ENCODE results near the gene RELA.
A peak's percentile ranks its signal among the peaks of the same experiment; 100 is the strongest.

Gene RELA

GRCh38 chr11:65706303-65706763 is 43.6 kb upstream of the RELA start:
- peak; percentile 53 for TF ChIP-seq CTCF (IDR thresholded peaks at IDR 0.05; ENCODE audit: borderline replicate concordance, control extremely low read depth, extremely low read depth, insufficient read depth, missing control alignments)
- in situ Hi-C loops (cut with MboI; ENCODE audit: low sequenced_read_pairs, unreplicated experiment): loop anchor here (25.0 kb wide), 1 partner anchor 281 kb away; no protein-coding TSS in a partner anchor
- peak; percentile 46 for DNase-seq (ENCODE audit: low spot score)

GRCh38 chr11:65703846-65704245 is 41.1 kb upstream of the RELA start:
- no peak for DNase-seq (ENCODE audit: low spot score)
- no peak for TF ChIP-seq CTCF (IDR thresholded peaks at IDR 0.05; ENCODE audit: borderline replicate concordance, control extremely low read depth, extremely low read depth, insufficient read depth, missing control alignments)
- in situ Hi-C loops (cut with MboI; ENCODE audit: low sequenced_read_pairs, unreplicated experiment): loop anchor here (25.0 kb wide), 1 partner anchor 283 kb away; no protein-coding TSS in a partner anchor

GRCh38 chr11:65701686-65702085 is 39.0 kb upstream of the RELA start:
- no peak for DNase-seq (ENCODE audit: low spot score)
- TF ChIP-seq CTCF (IDR thresholded peaks at IDR 0.05; ENCODE audit: borderline replicate concordance, control extremely low read depth, extremely low read depth, insufficient read depth, missing control alignments): no peak
- in situ Hi-C loops (cut with MboI; ENCODE audit: low sequenced_read_pairs, unreplicated experiment): loop anchor here (25.0 kb wide), 1 partner anchor 286 kb away; no protein-coding TSS in a partner anchor

- in situ Hi-C loops (cut with MboI; ENCODE audit: low sequenced_read_pairs, unreplicated experiment): loop anchor here (25.0 kb wide), 1 partner anchor 287 kb away; no protein-coding TSS in a partner anchor
- TF ChIP-seq CTCF (IDR thresholded peaks at IDR 0.05; ENCODE audit: borderline replicate concordance, control extremely low read depth, extremely low read depth, insufficient read depth, missing control alignments): no peak
- no peak for DNase-seq (ENCODE audit: low spot score)
Measured at GRCh38 chr11:65700399-65700798, 37.7 kb upstream of the RELA start.

GRCh38 chr11:65699306-65699705 is 36.6 kb upstream of the RELA start:
- no peak for DNase-seq (ENCODE audit: low spot score)
- no peak for TF ChIP-seq CTCF (IDR thresholded peaks at IDR 0.05; ENCODE audit: borderline replicate concordance, control extremely low read depth, extremely low read depth, insufficient read depth, missing control alignments)
- in situ Hi-C loops (cut with MboI; ENCODE audit: low sequenced_read_pairs, unreplicated experiment): no loop called here

GRCh38 chr11:65698205-65698604 is 35.5 kb upstream of the RELA start:
- in situ Hi-C loops (cut with MboI; ENCODE audit: low sequenced_read_pairs, unreplicated experiment): no loop called here
- no peak for TF ChIP-seq CTCF (IDR thresholded peaks at IDR 0.05; ENCODE audit: borderline replicate concordance, control extremely low read depth, extremely low read depth, insufficient read depth, missing control alignments)
- no peak for DNase-seq (ENCODE audit: low spot score)
